ENCODE data around the gene APEX2.
"Not testable (repeated sequence)": the region's sequence is repeated elsewhere in the genome, so short reads cannot be mapped to it uniquely, and the experiment has no call there.

Gene APEX2, protein sequence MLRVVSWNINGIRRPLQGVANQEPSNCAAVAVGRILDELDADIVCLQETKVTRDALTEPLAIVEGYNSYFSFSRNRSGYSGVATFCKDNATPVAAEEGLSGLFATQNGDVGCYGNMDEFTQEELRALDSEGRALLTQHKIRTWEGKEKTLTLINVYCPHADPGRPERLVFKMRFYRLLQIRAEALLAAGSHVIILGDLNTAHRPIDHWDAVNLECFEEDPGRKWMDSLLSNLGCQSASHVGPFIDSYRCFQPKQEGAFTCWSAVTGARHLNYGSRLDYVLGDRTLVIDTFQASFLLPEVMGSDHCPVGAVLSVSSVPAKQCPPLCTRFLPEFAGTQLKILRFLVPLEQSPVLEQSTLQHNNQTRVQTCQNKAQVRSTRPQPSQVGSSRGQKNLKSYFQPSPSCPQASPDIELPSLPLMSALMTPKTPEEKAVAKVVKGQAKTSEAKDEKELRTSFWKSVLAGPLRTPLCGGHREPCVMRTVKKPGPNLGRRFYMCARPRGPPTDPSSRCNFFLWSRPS

GRCh38 chrX:54999717-55000598 lies at the start of gene APEX2:
APEX2 (plus strand) TSS chrX:55000363; CDS start chrX:55000423, 60 bp downstream.
- peak; percentile 81 for DNase-seq

- peak; percentile 73 for DNase-seq
Observed at GRCh38 chrX:54950730-54951375, 49.3 kb upstream of the APEX2 start.

DNA sequence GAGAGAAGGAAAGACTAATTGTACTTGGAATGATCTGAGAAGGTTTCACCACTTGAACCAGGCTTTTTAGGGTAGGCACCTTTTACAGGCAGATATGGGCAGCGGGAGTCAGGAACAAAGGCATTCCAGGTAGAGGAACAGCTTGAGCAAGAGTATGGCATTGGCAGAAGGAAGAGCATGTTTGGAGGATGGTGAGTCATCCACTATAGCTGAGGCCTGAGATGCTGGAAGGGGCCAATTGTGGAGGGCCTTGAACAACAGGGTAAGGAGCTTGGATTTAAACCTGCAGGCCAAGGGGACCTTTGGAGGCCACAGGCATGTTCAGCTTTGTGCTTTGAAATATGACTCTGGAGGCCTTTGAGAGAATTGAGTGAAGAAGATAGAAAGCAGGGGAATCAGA lies 38.4 kb upstream of the APEX2 start:
- no peak for DNase-seq

- DNase-seq = no peak
Observed at GRCh38 chrX:54964766-54965497, 35.2 kb upstream of the APEX2 start.

DNA sequence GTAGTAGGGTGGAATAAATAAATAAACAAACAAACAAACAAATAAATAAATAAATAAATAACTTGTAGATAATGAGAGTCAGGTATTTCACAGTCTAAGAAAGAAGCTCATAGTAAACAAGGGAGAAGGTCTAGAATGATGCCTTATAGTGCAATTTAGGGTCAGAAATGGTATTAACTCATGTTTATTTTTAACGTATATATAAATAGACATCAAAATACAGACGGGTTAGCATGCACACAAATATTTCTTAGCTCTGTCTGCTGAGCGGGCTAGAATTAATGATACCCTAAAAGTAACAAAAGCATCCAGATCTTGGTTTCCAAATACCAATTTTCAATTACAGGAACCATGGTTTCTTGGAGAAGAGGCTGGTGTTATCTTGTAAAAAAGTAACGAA lies 22.8 kb upstream of the APEX2 start:
- DNase-seq = no peak

DNA sequence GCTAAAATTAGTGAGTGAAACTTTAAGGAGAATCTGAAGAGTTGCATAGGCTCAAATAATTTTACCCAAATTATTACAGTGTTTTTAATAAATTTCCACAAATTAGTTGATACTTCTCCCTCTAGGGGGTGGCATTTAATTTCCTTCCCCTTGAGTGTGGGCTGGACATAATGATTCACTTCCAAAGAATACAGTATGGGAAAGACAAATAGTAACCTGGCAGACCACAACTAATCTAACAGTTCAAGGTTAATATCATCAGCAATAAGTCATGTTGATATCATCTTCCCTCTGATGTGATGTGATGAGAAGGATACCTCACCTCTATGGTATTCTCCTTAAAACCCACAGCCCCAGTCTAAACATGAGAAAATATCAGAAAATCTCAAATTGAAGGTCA lies 21.7 kb upstream of the APEX2 start:
- DNase-seq = no peak

DNA sequence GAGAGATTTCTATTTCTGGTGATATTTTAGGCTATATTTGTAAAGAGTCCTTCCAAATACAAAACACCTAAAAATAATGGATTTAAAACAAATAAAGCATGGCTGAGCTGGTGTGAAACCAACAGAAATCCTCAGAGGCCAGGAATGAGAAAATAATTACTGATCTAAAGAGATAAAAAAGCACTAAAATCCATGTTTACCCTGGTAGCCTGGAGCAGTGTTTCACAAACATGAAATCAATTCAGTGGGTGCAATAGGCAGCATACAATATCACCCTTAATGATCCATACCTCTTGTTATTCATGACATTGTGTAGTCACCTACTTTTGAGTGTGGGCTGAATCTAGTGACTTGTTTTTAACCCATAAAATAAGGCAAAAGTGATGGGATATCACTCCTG lies 20.7 kb upstream of the APEX2 start:
- no peak for DNase-seq

DNA sequence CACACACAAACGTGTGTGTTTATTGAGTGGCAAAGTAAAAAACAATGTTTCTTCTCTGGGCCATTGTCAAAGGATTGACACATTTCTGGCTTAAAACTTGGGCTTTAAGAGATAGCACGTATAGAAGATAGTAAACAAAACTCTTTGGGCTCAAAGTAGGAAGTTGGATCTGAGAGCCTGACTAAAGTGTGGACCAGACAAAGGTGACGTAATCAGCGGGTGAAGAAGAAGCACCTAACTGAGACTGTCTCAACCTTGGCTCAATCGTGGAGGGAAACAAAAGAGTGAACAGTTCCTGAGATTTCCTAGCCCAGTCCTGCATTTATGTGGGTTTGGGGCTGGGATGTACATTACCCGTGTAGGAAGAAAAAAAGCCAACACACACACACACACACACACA lies 19.8 kb upstream of the APEX2 start:
- DNase-seq = no peak

DNA sequence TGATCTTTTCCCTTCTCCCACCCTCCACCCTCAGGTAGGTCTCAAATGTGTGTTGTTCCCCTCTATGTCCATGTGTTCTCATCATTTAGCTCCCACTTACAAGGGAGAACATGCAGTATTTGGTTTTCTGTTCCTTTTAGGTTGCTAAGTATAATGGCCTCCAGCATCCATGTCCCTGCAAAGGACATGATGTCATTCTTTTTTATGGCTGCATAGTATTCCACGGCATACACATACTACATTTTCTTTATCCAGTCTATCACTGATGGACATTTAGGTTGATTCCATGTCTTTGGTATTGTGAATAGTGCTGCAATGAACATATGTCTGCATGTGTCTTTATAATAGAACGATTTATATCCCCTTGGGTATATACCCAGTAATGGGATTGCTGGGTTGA lies 16.9 kb upstream of the APEX2 start:
- not testable (repeated sequence) for DNase-seq

DNA sequence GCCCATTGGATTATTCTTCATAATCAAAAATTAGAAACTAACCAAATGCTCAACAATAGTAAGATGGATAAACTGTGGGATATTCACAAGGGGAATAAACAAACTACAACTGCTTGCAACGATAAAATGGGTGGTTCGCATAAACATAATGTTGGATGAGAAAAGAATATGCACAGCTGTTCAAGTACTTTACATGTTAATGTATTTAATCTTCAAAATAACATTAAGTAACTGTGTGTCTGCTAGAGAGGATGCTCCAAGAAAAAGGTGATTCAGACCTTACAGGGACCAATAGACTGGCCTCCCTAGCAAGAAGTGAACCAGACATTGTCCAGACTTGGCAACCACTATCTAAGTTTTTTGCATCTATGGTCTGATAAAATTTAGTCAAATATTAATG lies 8.5 kb upstream of the APEX2 start:
- no peak for DNase-seq

DNA sequence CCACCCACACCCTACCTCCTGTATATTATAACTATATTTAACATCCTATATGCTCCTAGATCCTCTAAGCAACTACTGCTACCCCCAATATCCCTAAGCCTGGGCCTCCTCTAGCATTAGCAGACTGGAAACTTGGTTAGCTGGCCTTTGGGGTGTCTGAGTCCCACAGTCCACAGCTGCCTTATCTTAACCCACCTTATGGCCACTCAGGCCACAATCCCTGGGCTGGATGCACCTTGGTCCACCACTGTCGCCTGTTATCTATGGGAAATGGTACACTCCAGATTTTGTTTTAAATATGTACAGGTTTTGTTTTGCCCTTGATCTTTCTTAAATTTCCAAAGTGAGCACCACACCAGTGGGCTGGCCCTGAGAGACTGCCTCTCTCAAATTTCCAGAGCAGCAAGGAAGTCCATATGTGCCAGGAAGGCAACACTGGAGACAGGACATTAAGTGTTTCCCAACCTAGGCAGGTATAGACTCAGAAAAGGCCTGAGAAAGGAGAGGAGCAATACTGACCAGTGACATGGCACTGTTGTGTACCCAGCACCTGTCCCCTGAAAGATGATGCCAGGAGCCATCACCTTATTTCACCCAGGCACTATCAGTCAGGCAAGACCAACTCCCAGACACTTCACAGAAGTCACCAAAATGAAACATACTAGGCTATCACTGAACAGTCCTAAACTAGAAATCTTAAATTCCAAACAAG lies 7.1 kb upstream of the APEX2 start:
- no peak for DNase-seq

GRCh38 chrX:54994099-54994498 lies 6.1 kb upstream of the APEX2 start, which contains the start of gene PFKFB1:
PFKFB1 (minus strand) TSS chrX:54994188; CDS start chrX:54994007, 181 bp downstream.
- no peak for DNase-seq

- no peak for DNase-seq
Observed at GRCh38 chrX:54994668-54995351, 5.4 kb upstream of the APEX2 start.

DNA sequence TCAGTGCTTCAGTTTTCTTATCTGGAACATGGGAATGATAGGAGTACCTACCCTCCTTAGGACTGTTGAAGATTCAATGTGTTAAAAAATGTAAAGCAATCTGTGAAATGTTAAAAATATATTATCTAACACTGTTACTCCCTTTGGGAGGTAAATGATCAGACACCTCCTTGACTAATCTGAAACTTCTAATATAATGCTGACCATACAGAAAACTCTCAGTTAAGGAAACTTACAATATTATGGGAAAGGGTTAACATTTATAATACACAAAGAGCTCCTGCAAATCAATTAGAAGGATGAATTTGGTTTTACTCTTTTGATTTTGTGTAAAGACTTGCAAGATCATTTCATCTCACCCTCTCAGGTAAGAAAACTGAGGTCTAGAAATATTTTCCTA lies 4.5 kb upstream of the APEX2 start:
- DNase-seq = no peak

DNA sequence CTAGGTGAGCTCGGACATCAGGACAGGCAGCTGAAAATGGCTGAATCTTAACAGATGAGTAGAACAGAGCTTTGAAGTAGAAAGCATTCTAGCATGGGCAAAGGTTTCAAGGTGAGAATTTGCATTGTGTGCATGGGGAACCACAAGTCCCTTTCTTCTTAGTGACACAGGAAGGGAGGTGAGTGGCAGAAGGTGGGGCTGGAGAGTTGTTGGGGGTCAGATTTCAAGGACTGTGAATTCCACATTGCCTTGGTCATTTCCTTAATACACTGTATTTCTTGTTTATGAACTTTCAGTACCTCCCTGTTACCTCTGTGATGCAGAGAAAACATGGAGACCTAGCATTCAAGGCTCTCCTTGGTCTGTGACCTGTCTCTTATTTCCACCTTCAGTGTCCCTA lies 4.1 kb downstream of the APEX2 start:
- no peak for DNase-seq

DNA sequence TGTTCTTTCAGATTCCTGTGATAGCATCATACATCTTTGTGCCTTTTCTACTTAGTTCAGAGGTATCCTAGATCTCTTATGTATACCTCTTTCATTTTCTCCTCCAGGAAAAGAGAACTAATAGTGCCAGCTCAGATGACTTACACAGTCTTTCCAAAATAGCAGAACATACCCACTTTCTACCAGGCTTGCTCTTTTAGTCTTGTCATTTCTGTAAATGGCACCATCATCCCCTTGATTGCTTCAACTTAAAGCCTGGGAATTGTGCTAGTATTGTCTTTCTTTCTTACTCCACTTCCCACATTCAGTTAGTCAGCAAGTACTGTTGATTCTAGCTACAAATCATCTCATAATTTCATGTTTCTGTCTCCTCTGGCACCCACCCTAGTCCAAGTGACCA lies 5.1 kb downstream of the APEX2 start:
- no peak for DNase-seq

DNA sequence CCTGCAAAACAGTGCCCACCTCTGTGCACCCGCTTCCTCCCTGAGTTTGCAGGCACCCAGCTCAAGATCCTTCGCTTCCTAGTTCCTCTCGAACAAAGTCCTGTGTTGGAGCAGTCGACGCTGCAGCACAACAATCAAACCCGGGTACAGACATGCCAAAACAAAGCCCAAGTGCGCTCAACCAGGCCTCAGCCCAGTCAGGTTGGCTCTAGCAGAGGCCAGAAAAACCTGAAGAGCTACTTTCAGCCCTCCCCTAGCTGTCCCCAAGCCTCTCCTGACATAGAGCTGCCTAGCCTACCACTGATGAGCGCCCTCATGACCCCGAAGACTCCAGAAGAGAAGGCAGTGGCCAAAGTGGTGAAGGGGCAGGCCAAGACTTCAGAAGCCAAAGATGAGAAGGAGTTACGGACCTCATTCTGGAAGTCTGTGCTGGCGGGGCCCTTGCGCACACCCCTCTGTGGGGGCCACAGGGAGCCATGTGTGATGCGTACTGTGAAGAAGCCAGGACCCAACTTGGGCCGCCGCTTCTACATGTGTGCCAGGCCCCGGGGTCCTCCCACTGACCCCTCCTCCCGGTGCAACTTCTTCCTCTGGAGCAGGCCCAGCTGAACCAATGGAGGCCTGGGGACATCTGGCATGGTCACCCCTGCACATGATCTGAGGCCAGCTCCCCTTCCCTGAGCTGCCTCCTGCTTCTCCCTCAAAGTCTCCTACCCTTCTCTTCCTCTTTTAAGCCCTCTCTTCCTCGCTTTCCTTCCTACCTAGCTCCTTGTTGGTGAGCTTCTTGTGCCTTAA lies 6.9 kb downstream of the APEX2 start:
- DNase-seq = no peak

- no peak for DNase-seq
Observed at GRCh38 chrX:55007656-55008055, 7.5 kb downstream of the APEX2 start.

DNA sequence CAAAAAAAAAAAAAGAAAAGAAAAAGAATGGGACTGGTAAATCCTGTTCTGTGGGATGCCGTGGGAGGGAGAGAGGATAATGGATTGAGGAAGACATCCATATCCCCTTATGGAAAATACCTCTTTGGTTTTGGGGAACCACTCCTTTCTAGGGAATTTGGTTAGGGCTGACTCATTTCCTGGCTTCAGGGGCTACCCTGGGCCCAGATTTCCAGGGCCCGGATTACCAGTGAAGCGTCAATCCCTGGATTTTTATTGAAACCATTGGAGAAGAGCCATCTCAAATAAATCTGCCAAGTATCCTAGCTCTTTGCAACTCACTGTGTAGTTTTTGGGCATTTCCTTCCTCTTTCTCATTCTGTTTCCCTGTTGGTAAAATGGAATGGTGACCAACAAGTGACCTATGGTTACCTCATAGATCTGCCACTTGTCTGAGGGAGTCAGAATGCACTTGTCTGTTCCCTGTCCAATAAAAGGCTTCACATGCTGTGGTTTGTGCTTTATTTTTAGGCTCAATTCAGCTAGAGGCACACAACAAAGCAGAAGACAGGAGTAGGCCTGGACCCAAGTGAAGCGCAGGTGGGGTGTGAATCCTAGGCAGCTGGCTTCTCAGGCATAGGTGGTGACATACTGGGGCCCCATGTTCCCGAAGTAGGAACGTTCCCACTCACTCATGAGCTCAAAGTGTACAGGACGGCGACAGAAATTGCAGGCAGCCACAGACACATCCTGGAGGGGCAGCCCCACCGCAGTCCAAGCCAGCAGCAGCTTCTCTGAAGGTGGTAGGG lies 8.6 kb downstream of the APEX2 start:
- no peak for DNase-seq

GRCh38 chrX:55011294-55011693 lies 11.1 kb downstream of the APEX2 start:
- no peak for DNase-seq
